AG04450 (cell line): Measurements from ENCODE around the gene MCM3AP. TPM values are rescaled to one million over a fixed set of nuclear protein-coding genes. Genes with fewer than 3 reads are reported as not detected.

Source experiments
- CTCF ChIA-PET: fragments of 300-600, 350-600 bp; formaldehyde crosslinking; extraction: SDS; loops from one replicate; lab custom pipeline; 2022; ENCODE audit warnings: antibody characterized with exemption, inconsistent platforms; lab: Charles Lee
- POLR2A ChIA-PET: fragments of 350-600 bp; formaldehyde crosslinking; extraction: SDS; loops from one replicate; lab custom pipeline; 2021; ENCODE audit warnings: antibody characterized with exemption, inconsistent platforms; lab: Yijun Ruan, JAX
- DNase-seq: peaks from one replicate; pipeline ENCODE4 v3.0.0-alpha.2; 2011; ENCODE audit warnings: low read depth, low spot score
- H3K27ac ChIP-seq: one replicate; pipeline ENCODE4 v1.5.1; 2012; ENCODE audit warnings: low read depth, low read length, control low read depth
- H3K27me3 ChIP-seq: one replicate; pipeline ENCODE4 v1.6.0; 2012; ENCODE audit warnings: low read length; ENCODE audit not compliant: control insufficient read depth, insufficient read depth
- H3K4me3 ChIP-seq: 2 replicates; pipeline ENCODE4 v1.5.1; 2011; ENCODE audit warnings: mild to moderate bottlenecking, low read depth, low read length, control low read depth
- H3K9me3 ChIP-seq: 2 replicates; pipeline ENCODE4 v1.5.1; 2012; ENCODE audit warnings: low read length; ENCODE audit not compliant: control insufficient read depth, insufficient read depth
- polyA plus RNA-seq: library from polyadenylated mRNA; depleted of rRNA; stranded (reverse); fragments of >200 nt; gene quantifications from 2 replicates; pipeline ENCODE4 v1.2.3, GENCODE V29; 2011; rRNA removed
- TF ChIP-seq, protein P1 (sequence below): IDR thresholded peaks from 2 replicates; pipeline ENCODE4 v1.5.1; 2011; ENCODE audit warnings: low read depth, low read length, control low read depth, inconsistent platforms

Gene MCM3AP
- polyA plus RNA-seq, 1 experiment, result 43.7 TPM

DNA sequence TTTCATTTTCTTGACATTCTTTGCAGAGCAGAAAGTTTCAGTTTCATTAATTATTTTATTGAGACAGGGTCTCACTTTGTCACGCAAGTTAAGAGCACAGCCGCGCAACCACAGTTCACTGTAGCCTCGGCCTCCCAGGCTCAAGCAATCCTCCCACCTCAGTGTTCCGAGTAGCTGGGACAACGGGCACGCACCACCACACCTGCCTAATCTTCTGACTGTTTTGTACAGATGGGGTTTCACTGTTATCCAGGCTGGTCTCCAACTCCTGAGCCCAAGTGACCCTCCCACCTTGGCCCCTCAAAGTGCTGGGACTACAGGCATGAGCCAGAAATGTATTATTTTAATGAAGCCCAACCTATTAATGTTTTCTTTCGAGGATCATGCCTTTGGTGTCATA is 98.2 kb downstream of the MCM3AP start:
- Histone ChIP-seq H3K9me3 (no peaks in the 10 kb centered on the region; the same call in 1 of the 2 replicates), H3K27ac (no peak overlapping the region), H3K4me3 (no peak overlapping the region), H3K27me3 (no peaks in the 10 kb centered on the region)
- TF ChIP-seq, protein P1, sequence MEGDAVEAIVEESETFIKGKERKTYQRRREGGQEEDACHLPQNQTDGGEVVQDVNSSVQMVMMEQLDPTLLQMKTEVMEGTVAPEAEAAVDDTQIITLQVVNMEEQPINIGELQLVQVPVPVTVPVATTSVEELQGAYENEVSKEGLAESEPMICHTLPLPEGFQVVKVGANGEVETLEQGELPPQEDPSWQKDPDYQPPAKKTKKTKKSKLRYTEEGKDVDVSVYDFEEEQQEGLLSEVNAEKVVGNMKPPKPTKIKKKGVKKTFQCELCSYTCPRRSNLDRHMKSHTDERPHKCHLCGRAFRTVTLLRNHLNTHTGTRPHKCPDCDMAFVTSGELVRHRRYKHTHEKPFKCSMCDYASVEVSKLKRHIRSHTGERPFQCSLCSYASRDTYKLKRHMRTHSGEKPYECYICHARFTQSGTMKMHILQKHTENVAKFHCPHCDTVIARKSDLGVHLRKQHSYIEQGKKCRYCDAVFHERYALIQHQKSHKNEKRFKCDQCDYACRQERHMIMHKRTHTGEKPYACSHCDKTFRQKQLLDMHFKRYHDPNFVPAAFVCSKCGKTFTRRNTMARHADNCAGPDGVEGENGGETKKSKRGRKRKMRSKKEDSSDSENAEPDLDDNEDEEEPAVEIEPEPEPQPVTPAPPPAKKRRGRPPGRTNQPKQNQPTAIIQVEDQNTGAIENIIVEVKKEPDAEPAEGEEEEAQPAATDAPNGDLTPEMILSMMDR, result no peak
- ChIA-PET POLR2A (no interaction called here), CTCF (no interaction called here)
- DNase-seq, result no peak

GRCh38 chr21:46185716-46186115 is 99.7 kb downstream of the MCM3AP start:
- ChIA-PET POLR2A (no interaction called here), CTCF (no interaction called here)
- DNase-seq, result no peak
- Histone ChIP-seq H3K4me3 (no peak overlapping the region), H3K27me3 (no peaks in the 10 kb centered on the region), H3K27ac (no peak overlapping the region), H3K9me3 (no peaks in the 10 kb centered on the region; the same call in 1 of the 2 replicates)
- TF ChIP-seq, protein P1, result no peak

Other genes with a start within 250 kb of the MCM3AP start
- 454 and 676 TPM in 2 replicates for gene COL6A2, start 187.5 kb downstream of the MCM3AP start, polyA plus RNA-seq
- gene FTCD, start 130.0 kb downstream of the MCM3AP start, polyA plus RNA-seq, result not detected in 2 replicates
- 1.6 and 2.9 TPM in 2 replicates for gene SPATC1L, start 101.2 kb downstream of the MCM3AP start, polyA plus RNA-seq
- gene LSS, start 56.8 kb downstream of the MCM3AP start, polyA plus RNA-seq, result 49.0 and 62.8 TPM in 2 replicates
- gene YBEY, start 731 bp upstream of the MCM3AP start, polyA plus RNA-seq, result 29.0 and 31.2 TPM in 2 replicates
- gene C21orf58, start 38.3 kb upstream of the MCM3AP start, polyA plus RNA-seq, result 1.2 TPM in 2 replicates
- 8.5 and 8.8 TPM in 2 replicates for gene PCNT, start 38.5 kb upstream of the MCM3AP start, polyA plus RNA-seq
- 19.5 and 21.0 TPM in 2 replicates for gene DIP2A, start 173.3 kb upstream of the MCM3AP start, polyA plus RNA-seq